Chondrocyte (in vitro differentiated cells): Measurements from ENCODE around the gene RPL13A. TPM values are rescaled to one million over a fixed set of nuclear protein-coding genes. Genes with fewer than 3 reads are reported as not detected.

ENCODE experiments used
- DNase-seq: peaks from one replicate; pipeline ENCODE4 v3.0.0; 2021; ENCODE audit warnings: mixed read lengths, low spot score
- H3K27ac Mint-ChIP-seq: one replicate; pipeline ENCODE4 v1.8.0; 2021; ENCODE audit warnings: mild to moderate bottlenecking, moderate library complexity, mixed read lengths; ENCODE audit not compliant: unreplicated experiment
- H3K27me3 Mint-ChIP-seq: 2 replicates; pipeline ENCODE4 v1.8.0; 2021; ENCODE audit warnings: low read depth, mixed read lengths
- H3K36me3 Mint-ChIP-seq: 2 replicates; pipeline ENCODE4 v1.8.0; 2021; ENCODE audit warnings: low read depth, mixed read lengths
- H3K4me1 Mint-ChIP-seq: 2 replicates; pipeline ENCODE4 v1.8.0; 2021; ENCODE audit warnings: low read depth, mild to moderate bottlenecking, mixed read lengths
- H3K4me3 Mint-ChIP-seq: one replicate; pipeline ENCODE4 v1.8.0; 2021; ENCODE audit warnings: mild to moderate bottlenecking, moderate library complexity, mixed read lengths; ENCODE audit not compliant: unreplicated experiment
- H3K9me3 Mint-ChIP-seq: 2 replicates; pipeline ENCODE4 v1.8.0; 2021; ENCODE audit warnings: low read depth, mixed read lengths
- CTCF ChIP-seq: fragments of 200-600 bp; sonication (generic); IDR thresholded peaks from 2 replicates; pipeline ENCODE4 v1.5.0; 2021; ENCODE audit warnings: antibody characterized with exemption, mild to moderate bottlenecking, moderate library complexity
- total RNA-seq: library from RNA; stranded (reverse); gene quantifications from 3 replicates; pipeline ENCODE4 v1.2.1, GENCODE V29; 2021

RPL13A gene
- total RNA-seq, 1 donor from 2014 or later, result 1,602 TPM

DNA sequence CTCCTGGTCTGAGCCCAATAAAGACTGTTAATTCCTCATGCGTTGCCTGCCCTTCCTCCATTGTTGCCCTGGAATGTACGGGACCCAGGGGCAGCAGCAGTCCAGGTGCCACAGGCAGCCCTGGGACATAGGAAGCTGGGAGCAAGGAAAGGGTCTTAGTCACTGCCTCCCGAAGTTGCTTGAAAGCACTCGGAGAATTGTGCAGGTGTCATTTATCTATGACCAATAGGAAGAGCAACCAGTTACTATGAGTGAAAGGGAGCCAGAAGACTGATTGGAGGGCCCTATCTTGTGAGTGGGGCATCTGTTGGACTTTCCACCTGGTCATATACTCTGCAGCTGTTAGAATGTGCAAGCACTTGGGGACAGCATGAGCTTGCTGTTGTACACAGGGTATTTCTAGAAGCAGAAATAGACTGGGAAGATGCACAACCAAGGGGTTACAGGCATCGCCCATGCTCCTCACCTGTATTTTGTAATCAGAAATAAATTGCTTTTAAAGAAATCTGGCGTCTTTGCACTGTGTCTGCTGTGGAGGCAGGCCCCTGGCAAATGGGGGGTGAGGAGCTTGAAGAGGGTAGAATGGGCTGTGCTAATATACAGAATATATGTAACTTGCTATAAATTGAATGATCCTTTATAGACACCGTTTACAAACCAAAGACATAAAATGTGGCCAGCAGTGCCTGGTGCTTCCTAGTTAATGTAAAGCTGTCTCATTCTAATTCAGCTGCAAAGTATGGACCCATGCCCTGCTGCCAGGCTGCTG is 4.6 kb downstream of the RPL13A start:
- Mint-ChIP-seq H3K27me3 (no peaks in the 10 kb centered on the region), H3K36me3 (peaks cover 43% of the 10 kb centered on the region), H3K4me1 (peaks cover 28% of the 10 kb centered on the region), H3K9me3 (no peaks in the 10 kb centered on the region), H3K4me3 (no peak overlapping the region), H3K27ac (peak overlapping the region; percentile 17)
- TF ChIP-seq CTCF, result no peak
- DNase-seq, result no peak

DNA sequence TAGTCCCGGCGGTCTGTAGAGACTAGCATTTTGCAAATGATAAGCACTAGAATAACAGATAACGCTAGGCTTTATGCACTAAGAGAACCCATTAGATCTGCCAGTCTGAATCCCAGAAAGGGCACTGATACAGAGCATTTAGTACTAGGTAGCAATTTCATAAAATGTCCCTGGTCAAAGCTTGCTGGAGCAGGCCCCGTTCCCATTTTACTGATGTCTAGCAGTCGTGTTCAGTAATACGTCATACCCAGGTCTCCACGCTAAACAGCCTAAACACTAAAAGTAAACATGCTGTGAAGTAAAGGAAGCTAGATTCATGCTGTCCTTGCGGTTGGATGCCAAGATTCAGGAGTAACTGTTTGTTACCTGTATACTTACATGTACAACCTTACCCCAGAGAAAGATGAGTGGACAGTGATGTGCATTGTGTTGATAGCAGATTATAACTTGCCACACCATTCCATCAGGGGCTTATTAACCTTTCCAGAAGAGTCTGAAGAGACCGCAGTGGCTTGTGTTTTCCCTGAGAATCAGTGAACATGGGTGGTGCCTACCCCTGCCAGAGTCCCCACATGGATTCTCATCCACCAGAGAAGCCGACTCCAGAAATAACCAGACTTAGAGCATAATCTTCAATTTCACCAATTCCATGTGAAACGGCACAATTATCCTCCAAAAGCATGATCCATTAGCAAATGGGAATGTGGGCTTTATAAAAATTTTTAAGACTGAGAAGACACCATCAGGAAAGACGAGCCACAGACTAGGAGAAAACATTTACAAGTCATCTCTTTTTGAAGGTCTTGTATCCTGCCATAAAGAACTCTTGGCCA is 5.4 kb downstream of the RPL13A start:
- peaks cover 36% of the 10 kb centered on the region for H3K4me1 Mint-ChIP-seq
- no peak for DNase-seq
- no peak for TF ChIP-seq CTCF
- no peaks in the 10 kb centered on the region for H3K27me3 Mint-ChIP-seq
- H3K27ac Mint-ChIP-seq, result peak overlapping the region; percentile 66
- peaks cover 46% of the 10 kb centered on the region for H3K36me3 Mint-ChIP-seq
- no peak overlapping the region for H3K4me3 Mint-ChIP-seq
- no peaks in the 10 kb centered on the region for H3K9me3 Mint-ChIP-seq

- no peak for DNase-seq
- TF ChIP-seq CTCF, result peak; percentile 3
- Mint-ChIP-seq H3K9me3 (no peaks in the 10 kb centered on the region), H3K27ac (peak overlapping the region; percentile 97), H3K36me3 (peaks cover 25% of the 10 kb centered on the region), H3K4me3 (peak overlapping the region; percentile 85), H3K4me1 (peaks cover 28% of the 10 kb centered on the region), H3K27me3 (no peaks in the 10 kb centered on the region)
Measured at GRCh38 chr19:49496574-49497008, 9.2 kb downstream of the RPL13A start.

- H3K4me3 Mint-ChIP-seq, result peak overlapping the region; percentile 85
- peak overlapping the region; percentile 97 for H3K27ac Mint-ChIP-seq
- no peaks in the 10 kb centered on the region for H3K27me3 Mint-ChIP-seq
- H3K36me3 Mint-ChIP-seq, result peaks cover 19% of the 10 kb centered on the region
- peaks cover 28% of the 10 kb centered on the region for H3K4me1 Mint-ChIP-seq
- no peaks in the 10 kb centered on the region for H3K9me3 Mint-ChIP-seq
- DNase-seq, result no peak
- TF ChIP-seq CTCF, result no peak
Measured at GRCh38 chr19:49497047-49497788, 9.8 kb downstream of the RPL13A start.

GRCh38 chr19:49497789-49498103 is 10.3 kb downstream of the RPL13A start:
- Mint-ChIP-seq H3K27me3 (no peaks in the 10 kb centered on the region), H3K4me1 (peaks cover 28% of the 10 kb centered on the region), H3K4me3 (peak overlapping the region; percentile 85), H3K9me3 (no peaks in the 10 kb centered on the region), H3K36me3 (peaks cover 17% of the 10 kb centered on the region), H3K27ac (peak overlapping the region; percentile 97)
- DNase-seq, result no peak
- no peak for TF ChIP-seq CTCF
